K562 (cell line): ENCODE results near the gene SCGB1C2.

Experiments used
- EZH2 ChIP-seq: IDR thresholded peaks from 2 replicates; pipeline ENCODE4 v1.6.1; 2012; ENCODE audit warnings: low read depth, mild to moderate bottlenecking, inconsistent platforms, low read length, borderline replicate concordance
- NR2C2 ChIP-seq, 2 experiments: fragments of 200-800 bp in 1 of 2; sonication (Bioruptor generic) in 1 of 2; sonication (generic) in 1 of 2; formaldehyde crosslinking in 1 of 2; IDR thresholded peaks; 2 replicates each; pipeline versions ENCODE4 v1.6.1 to v1.8.0; 2016 to 2022; ENCODE audit warnings: mild to moderate bottlenecking in 1 of 2, missing compliant biosample characterization in 1 of 2, missing genetic modification characterization in 1 of 2, missing genetic modification reagents in 1 of 2
- TF ChIP-seq, protein P1 (sequence below): fragments of 250-450 bp; sonication (Bioruptor Pico); IDR thresholded peaks from 2 replicates; pipeline ENCODE4 v1.5.0; 2022; ENCODE audit warnings: mild to moderate bottlenecking
- TF ChIP-seq, protein P2 (sequence below): sonication (generic); IDR thresholded peaks from 2 replicates; pipeline ENCODE4 v1.6.1; 2016

DNA sequence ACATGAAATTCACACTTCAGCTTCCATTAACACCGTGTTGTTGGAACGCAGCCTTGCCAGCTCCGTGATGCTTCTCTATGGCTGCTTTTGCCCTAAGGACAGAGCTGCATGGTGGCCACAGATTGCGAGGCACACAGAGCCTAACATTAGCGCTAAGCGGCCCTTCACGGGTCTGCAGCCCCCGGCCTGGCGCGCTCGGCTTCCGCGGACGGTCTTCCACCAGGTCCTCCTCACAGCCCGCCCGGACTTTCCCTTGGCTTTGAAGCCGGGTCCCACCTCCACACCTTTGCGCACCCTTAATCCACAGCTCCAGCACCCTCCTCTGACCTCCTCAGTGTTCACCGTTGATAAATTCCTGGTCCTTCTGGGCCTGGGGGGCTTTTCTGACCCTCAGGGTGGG, 19.6 kb downstream of the SCGB1C2 start:
- TF ChIP-seq NR2C2 (CRISPR knock-in tag; IDR thresholded peaks at IDR 0.05) (no peak), NR2C2 (tag; IDR thresholded peaks at IDR 0.05) (no peak), EZH2 (no peak)
- TF ChIP-seq, protein P1, sequence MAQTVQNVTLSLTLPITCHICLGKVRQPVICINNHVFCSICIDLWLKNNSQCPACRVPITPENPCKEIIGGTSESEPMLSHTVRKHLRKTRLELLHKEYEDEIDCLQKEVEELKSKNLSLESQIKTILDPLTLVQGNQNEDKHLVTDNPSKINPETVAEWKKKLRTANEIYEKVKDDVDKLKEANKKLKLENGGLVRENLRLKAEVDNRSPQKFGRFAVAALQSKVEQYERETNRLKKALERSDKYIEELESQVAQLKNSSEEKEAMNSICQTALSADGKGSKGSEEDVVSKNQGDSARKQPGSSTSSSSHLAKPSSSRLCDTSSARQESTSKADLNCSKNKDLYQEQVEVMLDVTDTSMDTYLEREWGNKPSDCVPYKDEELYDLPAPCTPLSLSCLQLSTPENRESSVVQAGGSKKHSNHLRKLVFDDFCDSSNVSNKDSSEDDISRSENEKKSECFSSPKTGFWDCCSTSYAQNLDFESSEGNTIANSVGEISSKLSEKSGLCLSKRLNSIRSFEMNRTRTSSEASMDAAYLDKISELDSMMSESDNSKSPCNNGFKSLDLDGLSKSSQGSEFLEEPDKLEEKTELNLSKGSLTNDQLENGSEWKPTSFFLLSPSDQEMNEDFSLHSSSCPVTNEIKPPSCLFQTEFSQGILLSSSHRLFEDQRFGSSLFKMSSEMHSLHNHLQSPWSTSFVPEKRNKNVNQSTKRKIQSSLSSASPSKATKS (CRISPR knock-in tag): no peak
- TF ChIP-seq, protein P2, sequence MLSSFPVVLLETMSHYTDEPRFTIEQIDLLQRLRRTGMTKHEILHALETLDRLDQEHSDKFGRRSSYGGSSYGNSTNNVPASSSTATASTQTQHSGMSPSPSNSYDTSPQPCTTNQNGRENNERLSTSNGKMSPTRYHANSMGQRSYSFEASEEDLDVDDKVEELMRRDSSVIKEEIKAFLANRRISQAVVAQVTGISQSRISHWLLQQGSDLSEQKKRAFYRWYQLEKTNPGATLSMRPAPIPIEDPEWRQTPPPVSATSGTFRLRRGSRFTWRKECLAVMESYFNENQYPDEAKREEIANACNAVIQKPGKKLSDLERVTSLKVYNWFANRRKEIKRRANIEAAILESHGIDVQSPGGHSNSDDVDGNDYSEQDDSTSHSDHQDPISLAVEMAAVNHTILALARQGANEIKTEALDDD: no peak
